ENCODE measurements around the gene LAMC3.

- no peak for TF ChIP-seq CTCF (conservative IDR thresholded peaks at IDR 0.05; ENCODE audit: low read length)
- TF ChIP-seq EZH2phosphoT487 (IDR thresholded peaks at IDR 0.05; ENCODE audit: borderline replicate concordance, low read depth, low read length) = no peak
These were observed 18.3 kb downstream of the LAMC3 start for GRCh38 chr9:131027048-131027871.
